ENCODE measurements around the gene SPATC1L.

The SPATC1L gene

GRCh38 chr21:46160907-46161632 is 23.2 kb downstream of the SPATC1L start:
- DNase-seq (ENCODE audit: low spot score), result no peak

- no peak for DNase-seq (ENCODE audit: low spot score)
Measured at GRCh38 chr21:46160657-46160906, 23.7 kb downstream of the SPATC1L start.

- DNase-seq (ENCODE audit: low spot score), result no peak
Measured at GRCh38 chr21:46159841-46160656, 24.2 kb downstream of the SPATC1L start.

GRCh38 chr21:46159390-46159789 is 24.9 kb downstream of the SPATC1L start:
- no peak for DNase-seq (ENCODE audit: low spot score)

GRCh38 chr21:46158666-46159300 is 25.5 kb downstream of the SPATC1L start:
- no peak for DNase-seq (ENCODE audit: low spot score)

GRCh38 chr21:46157987-46158451 is 26.2 kb downstream of the SPATC1L start:
- DNase-seq (ENCODE audit: low spot score), result no peak

GRCh38 chr21:46157396-46157986 is 26.8 kb downstream of the SPATC1L start:
- no peak for DNase-seq (ENCODE audit: low spot score)

- DNase-seq (ENCODE audit: low spot score), result no peak
Measured at GRCh38 chr21:46156678-46157077, 27.6 kb downstream of the SPATC1L start.

- no peak for DNase-seq (ENCODE audit: low spot score)
Measured at GRCh38 chr21:46156378-46156645, 27.9 kb downstream of the SPATC1L start.

GRCh38 chr21:46155514-46156377 is 28.5 kb downstream of the SPATC1L start, which contains the start of gene FTCD:
Gene FTCD (minus strand): TSS chr21:46155579. CDS start chr21:46155523, 56 bp downstream.
- DNase-seq (ENCODE audit: low spot score), result no peak

GRCh38 chr21:46154955-46155513 is 29.2 kb downstream of the SPATC1L start:
- no peak for DNase-seq (ENCODE audit: low spot score)

- no peak for DNase-seq (ENCODE audit: low spot score)
Measured at GRCh38 chr21:46154155-46154954, 29.9 kb downstream of the SPATC1L start.

GRCh38 chr21:46153247-46154154 is 30.8 kb downstream of the SPATC1L start:
- DNase-seq (ENCODE audit: low spot score), result peak; percentile 29

GRCh38 chr21:46152927-46153246 is 31.4 kb downstream of the SPATC1L start:
- no peak for DNase-seq (ENCODE audit: low spot score)

- no peak for DNase-seq (ENCODE audit: low spot score)
Measured at GRCh38 chr21:46151989-46152926, 32.0 kb downstream of the SPATC1L start.

- DNase-seq (ENCODE audit: low spot score), result no peak
Measured at GRCh38 chr21:46151261-46151988, 32.8 kb downstream of the SPATC1L start.

GRCh38 chr21:46150491-46151121 is 33.7 kb downstream of the SPATC1L start:
- no peak for DNase-seq (ENCODE audit: low spot score)

Data from activated CD4-positive, alpha-beta T cell treated with anti-CD3 and anti-CD28 coated beads, Interleukin-2, Interleukin-4, amounts not matched to agents 100 ng/mL and 50 ng/mL, durations not matched to agents 16 hours and 8 hours (primary cell).